Heart left ventricle (tissue), 16 donors: ENCODE measurements around the gene TWF2. TPM values are rescaled to one million over a fixed set of nuclear protein-coding genes. Genes with fewer than 3 reads are reported as not detected.
A peak's percentile ranks its signal among the peaks of the same experiment; 100 is the strongest.

ENCODE experiments used
- ATAC-seq, 4 donors: fragments of 200-7000 bp; cut with Tn5 transposase; one replicate each; pipeline ENCODE4 v1.9.1; 2020 to 2022; ENCODE audit warnings: moderate library complexity in 4 of 4, mild to moderate bottlenecking in 3 of 4, moderate number of reproducible peaks in 1 of 4
- DNase-seq, 5 donors: peaks; one replicate each; pipeline ENCODE4 v3.0.0-alpha.2; 2020
- H3K27ac ChIP-seq, 12 donors: fragments of 200-600 bp; sonication (generic) in 4 of 12; one replicate each; pipeline versions ENCODE4 v1.5.0 to v1.8.0; 2016 to 2022; ENCODE audit warnings: mild to moderate bottlenecking in 2 of 12
- H3K27me3 ChIP-seq, 9 donors: fragments of 200-600 bp; sonication (generic) in 2 of 9; one replicate each; pipeline versions ENCODE4 v1.5.1 to v1.8.0; 2016 to 2022; ENCODE audit warnings: mild to moderate bottlenecking in 3 of 9
- H3K36me3 ChIP-seq, 9 donors: fragments of 200-600 bp; sonication (generic) in 2 of 9; one replicate each; pipeline versions ENCODE4 v1.5.0 to v1.8.0; 2018 to 2022; ENCODE audit warnings: mild to moderate bottlenecking in 2 of 9
- H3K4me1 ChIP-seq, 12 donors: fragments of 200-600 bp; sonication (generic) in 4 of 12; one replicate each; pipeline versions ENCODE4 v1.5.0 to v1.8.0; 2016 to 2022; ENCODE audit warnings: mild to moderate bottlenecking in 3 of 12
- H3K4me3 ChIP-seq, 12 donors: fragments of 200-600 bp; sonication (generic) in 4 of 12; one replicate each; pipeline versions ENCODE4 v1.5.0 to v1.8.0; 2017 to 2022; ENCODE audit warnings: mild to moderate bottlenecking in 9 of 12, moderate library complexity in 4 of 12
- H3K9me3 ChIP-seq, 12 donors: fragments of 200-600 bp; sonication (generic) in 4 of 12; one replicate each; pipeline versions ENCODE4 v1.5.0 to v1.8.0; 2016 to 2022; ENCODE audit warnings: mild to moderate bottlenecking in 1 of 12
- CTCF ChIP-seq, 12 donors: fragments of 200-600 bp; sonication (generic) in 4 of 12; IDR thresholded peaks; one replicate each; pipeline versions ENCODE4 v1.5.0 to v1.8.0; 2018 to 2022; ENCODE audit warnings: antibody characterized with exemption in 12 of 12, mild to moderate bottlenecking in 5 of 12
- POLR2A ChIP-seq, 2 donors: fragments of 450-650 bp; IDR thresholded peaks; one replicate each; pipeline ENCODE4 v1.6.1; 2017; ENCODE audit warnings: antibody characterized with exemption in 2 of 2, mild to moderate bottlenecking in 2 of 2, moderate library complexity in 2 of 2
- WGBS, 4 donors: extraction: QIAGEN DNeasy Blood & Tissue Kit in 2 of 4; methylation state at CpG; one replicate each; pipeline versions ENCODE4 v1.1.5 to v1.1.7; 2013 to 2018; 5-methylcytosine and 5-hydroxymethylcytosine counted together
- intact Hi-C, 10 donors: fragments of 100-400 bp; cut with DNase I; formaldehyde crosslinking; loops; one replicate each; pipeline versions ENCODE4 v1.11.1 to v1.14.2; 2022
- polyA plus RNA-seq, 2 donors: library from polyadenylated mRNA; stranded (reverse); fragments of 200-250 nt; gene quantifications; one replicate each; pipeline ENCODE4 v1.2.3, GENCODE V29; 2013
- total RNA-seq, 9 donors: library from RNA; depleted of rRNA in 2 of 9; stranded (reverse); fragments of >200 nt in 2 of 9; fragmentation: NEBNext Ultra II Directional in 3 of 9; extraction: Animal tissue kit (Norgen Biotek cat#: 25700) in 3 of 9; gene quantifications; one replicate each; pipeline versions ENCODE4 v1.1.0 to v1.2.4, GENCODE V29; 2016 to 2023
- donor health status: ischemic (EF 13 %, LVEDD 7.1; RV severe dilation, severe dysfunction).
- donor health status: healthy with polysubstance abuse.
- donor health status: DM: no; HTN: yes; CAD: no.
- donor health status: DM: no; HTN: no; CAD: no.
- donor health status: ischemic (EF 25% LVEDD 6.9; RV normal size, moderate dysfunction).
- donor health status: ischemic (EF 25% LVEDD 5.7; RV mildly dilated, moderate dysfunction).
- donor health status: healthy.
- donor health status: DM: yes; HTN: yes; CAD: no.
- donor health status: ischemic (EF 35%, LVEDD 5.7; RV mildly dilated, moderate dysfunction).
- donor health status: nonischemic (EF 11% LVEDD 7.7; RV severe dilation, severe dysfunction).
- donor health status: DM: yes; HTN: yes; CAD: no.
- donor health status: PGD.
- donor health status: ischemic (EF 29% LVEDD 5.4; RV normal size, mild dysfunction).
- donor health status: nonischemic (EF 23%, LVEDD 6.1; RV moderate dilation, normal function).

The TWF2 gene
- total and polyA plus RNA-seq, 11 donors = 45.8 to 133 (median 109) TPM

DNA sequence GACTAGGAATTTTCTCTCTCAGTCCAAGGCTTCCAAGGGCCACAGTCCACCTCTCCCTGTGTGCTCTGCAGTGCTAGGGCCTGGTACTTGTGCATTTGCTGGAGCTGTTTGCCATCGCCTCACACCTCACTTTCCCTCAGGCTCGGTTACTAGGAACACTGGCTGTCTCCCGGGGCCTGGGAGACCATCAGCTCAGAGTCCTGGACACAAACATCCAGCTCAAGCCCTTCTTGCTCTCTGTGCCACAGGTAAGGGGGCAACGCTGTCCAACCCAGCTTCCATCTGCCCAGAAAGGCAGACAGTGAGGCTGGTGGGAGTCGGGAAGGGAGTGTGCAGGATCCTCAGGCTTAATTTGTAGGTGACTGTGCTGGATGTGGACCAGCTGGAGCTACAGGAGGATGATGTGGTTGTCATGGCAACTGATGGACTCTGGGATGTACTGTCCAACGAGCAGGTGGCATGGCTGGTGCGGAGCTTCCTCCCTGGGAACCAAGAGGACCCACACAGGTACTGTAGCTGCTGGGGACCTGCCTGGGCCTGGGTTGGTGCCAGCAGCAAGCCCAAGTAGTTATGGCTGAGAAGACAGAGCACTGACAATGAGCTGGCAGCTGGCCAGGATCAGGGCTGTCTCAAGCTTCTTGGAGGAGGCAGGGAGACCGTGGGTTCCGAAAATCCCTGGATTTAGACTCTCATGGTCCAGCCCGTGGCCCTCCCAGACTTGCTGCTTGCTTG, 10.0 kb upstream of the TWF2 start:
- ATAC-seq (peak in 1 of 4 donors; percentile 2), DNase-seq (peak in 3 of 5 donors; percentile 30 to 80 (median 72))
- Histone ChIP-seq H3K4me1 (peaks cover 0 to 78% (median 9%) of the 10 kb centered on the region in 12 donors), H3K27ac (peak overlapping the region in 1 of 12 donors; percentile 27), H3K9me3 (no peaks in the 10 kb centered on the region), H3K4me3 (no peak overlapping the region), H3K27me3 (no peaks in the 10 kb centered on the region), H3K36me3 (peaks cover 0 to 63% (median 48%) of the 10 kb centered on the region in 9 donors)
- intact Hi-C loops = no loop called here
- no peak for TF ChIP-seq CTCF (IDR thresholded peaks at IDR 0.05)
- TF ChIP-seq POLR2A (IDR thresholded peaks at IDR 0.05) = no peak
- WGBS, 4 donors = 60 to 69% (median 66%) methylated on average over 9 to 10 of the region's 10 CpGs

DNA sequence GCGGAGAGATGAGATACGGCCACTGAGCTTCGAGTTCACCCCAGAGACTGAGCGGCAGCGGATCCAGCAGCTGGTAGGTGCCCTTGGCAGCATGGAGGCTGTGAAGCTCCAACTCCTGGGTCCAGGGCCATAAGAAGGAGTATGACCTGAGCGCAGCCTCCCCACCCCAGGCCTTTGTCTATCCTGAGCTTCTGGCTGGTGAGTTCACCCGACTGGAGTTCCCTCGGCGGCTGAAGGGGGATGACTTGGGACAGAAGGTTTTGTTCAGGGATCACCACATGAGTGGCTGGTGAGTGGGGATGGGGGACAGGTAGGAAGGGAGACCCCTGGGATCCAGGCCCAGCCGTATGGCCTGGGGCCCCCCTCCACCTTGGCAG, 9.2 kb upstream of the TWF2 start:
- 86 to 96% (median 89%) methylated on average over 9 to 10 of the region's 10 CpGs for WGBS, 4 donors
- DNase-seq = no peak
- H3K4me1 ChIP-seq = peaks cover 0 to 78% (median 9%) of the 10 kb centered on the region in 12 donors
- peak overlapping the region in 1 of 12 donors; percentile 1 for H3K27ac ChIP-seq
- TF ChIP-seq POLR2A (IDR thresholded peaks at IDR 0.05) (no peak), CTCF (IDR thresholded peaks at IDR 0.05) (no peak)
- no peaks in the 10 kb centered on the region for H3K27me3 ChIP-seq
- peaks cover 0 to 55% (median 40%) of the 10 kb centered on the region in 9 donors for H3K36me3 ChIP-seq
- ATAC-seq = no peak
- H3K4me3 ChIP-seq = no peak overlapping the region
- intact Hi-C loops = no loop called here
- no peaks in the 10 kb centered on the region for H3K9me3 ChIP-seq

DNA sequence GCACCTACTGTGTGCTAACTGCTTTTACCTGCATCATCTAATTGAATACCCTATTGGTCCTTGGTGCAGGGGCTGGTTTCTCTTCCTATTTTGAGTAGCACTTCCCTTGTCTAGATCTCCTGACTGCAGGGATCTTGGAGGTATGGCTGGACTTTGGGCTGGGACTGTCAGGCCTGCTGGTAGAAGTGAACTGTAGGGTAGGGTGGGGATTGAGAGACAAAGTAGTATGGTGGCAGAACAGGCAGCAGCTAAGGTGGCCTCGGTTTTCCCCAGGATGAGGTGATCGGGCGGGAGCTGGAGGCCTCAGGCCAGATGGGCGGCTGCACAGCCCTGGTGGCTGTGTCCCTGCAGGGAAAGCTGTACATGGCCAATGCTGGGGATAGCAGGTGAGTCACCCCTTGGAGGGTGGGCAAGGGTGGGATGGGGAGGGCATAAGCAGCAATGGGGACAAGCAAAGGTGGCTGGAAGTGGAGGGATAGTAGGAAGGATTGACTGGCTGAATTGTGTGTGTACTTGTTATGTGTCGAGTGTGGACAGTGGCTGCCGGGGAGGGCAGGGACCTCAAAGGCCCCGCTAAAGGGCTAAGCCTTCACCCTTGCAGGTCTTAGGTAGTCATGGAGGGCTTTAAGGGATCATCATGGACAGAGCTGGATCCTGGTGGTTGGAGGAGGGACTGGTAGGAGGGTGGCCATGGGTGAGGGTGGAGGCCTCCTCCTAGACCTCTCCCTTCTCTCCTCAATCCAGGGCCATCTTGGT, 8.6 kb upstream of the TWF2 start:
- Histone ChIP-seq H3K4me1 (peaks cover 0 to 74% (median 9%) of the 10 kb centered on the region in 12 donors), H3K27ac (peak overlapping the region in 4 of 12 donors; percentile 85 to 98 (median 88)), H3K9me3 (no peaks in the 10 kb centered on the region), H3K4me3 (peak overlapping the region in 1 of 12 donors; percentile 76), H3K36me3 (peaks cover 0 to 49% (median 37%) of the 10 kb centered on the region in 9 donors), H3K27me3 (no peaks in the 10 kb centered on the region)
- intact Hi-C loops = no loop called here
- TF ChIP-seq CTCF (IDR thresholded peaks at IDR 0.05) = no peak
- 91 to 96% (median 95%) methylated on average over 7 of the region's 7 CpGs for WGBS, 4 donors
- DNase-seq (no peak), ATAC-seq (no peak)
